Activated CD4-positive, CD25-positive, alpha-beta regulatory T cell treated with anti-CD3 and anti-CD28 coated beads, Interleukin-2, amount 50 U/mL, for 24 hours (primary cell): ENCODE measurements around the gene MAIP1.
"Not testable (repeated sequence)": the region's sequence is repeated elsewhere in the genome, so short reads cannot be mapped to it uniquely, and the experiment has no call there.

ENCODE experiments used
- ATAC-seq, 2 donors: fragments of 150-1000 bp; cut with Tn5 transposase; one replicate each; pipeline ENCODE4 v1.10.0; 2021; ENCODE audit warnings: mild to moderate bottlenecking in 1 of 2, moderate library complexity in 1 of 2

Gene MAIP1, protein sequence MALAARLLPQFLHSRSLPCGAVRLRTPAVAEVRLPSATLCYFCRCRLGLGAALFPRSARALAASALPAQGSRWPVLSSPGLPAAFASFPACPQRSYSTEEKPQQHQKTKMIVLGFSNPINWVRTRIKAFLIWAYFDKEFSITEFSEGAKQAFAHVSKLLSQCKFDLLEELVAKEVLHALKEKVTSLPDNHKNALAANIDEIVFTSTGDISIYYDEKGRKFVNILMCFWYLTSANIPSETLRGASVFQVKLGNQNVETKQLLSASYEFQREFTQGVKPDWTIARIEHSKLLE

DNA sequence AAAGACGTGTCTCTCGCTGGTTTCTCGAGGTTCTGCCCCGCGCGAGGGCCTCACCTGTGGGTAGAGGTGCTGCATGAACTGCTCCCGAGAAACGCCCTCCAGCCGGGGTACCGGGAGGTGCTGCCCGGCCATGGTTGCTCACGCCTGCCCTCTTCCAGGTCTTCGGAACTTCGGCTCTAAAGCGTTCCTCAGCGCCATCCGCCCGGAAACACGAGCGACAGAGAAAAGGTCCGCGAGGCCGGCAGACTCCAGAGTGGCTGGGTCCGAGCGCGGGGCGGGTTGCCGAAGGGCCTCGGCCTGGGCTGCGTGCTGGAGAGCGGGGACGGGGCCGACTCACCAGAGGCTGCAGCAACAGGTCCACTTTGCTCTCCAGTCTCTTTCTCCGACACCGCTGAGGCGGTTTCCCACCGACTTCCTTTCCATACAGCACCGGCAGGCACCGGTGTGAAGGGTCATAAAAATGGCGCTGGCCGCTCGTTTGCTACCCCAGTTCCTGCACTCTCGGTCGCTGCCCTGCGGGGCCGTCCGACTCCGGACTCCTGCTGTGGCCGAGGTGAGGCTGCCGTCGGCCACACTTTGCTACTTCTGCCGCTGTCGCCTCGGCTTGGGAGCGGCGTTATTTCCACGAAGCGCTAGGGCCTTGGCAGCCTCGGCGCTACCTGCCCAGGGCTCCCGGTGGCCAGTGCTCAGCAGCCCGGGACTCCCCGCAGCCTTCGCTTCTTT lies at the start of gene MAIP1, which contains the start of gene TYW5:
TSS of gene MAIP1 (plus strand) at position 244 of the 723 bp plus-strand sequence. CDS start at position 461, 217 bp downstream.
TSS of gene TYW5 (minus strand) at position 153 of the 723 bp plus-strand sequence. CDS start at position 132, 21 bp downstream.
- peak; percentile 86 to 87 for ATAC-seq

GRCh38 chr2:199907008-199907714 lies 48.2 kb upstream of the MAIP1 start:
- no peak for ATAC-seq

- ATAC-seq, result no peak
Observed at GRCh38 chr2:199910338-199911051, 44.9 kb upstream of the MAIP1 start.

- ATAC-seq, result peak; percentile 89 to 90
Observed at GRCh38 chr2:199911052-199911876, 44.1 kb upstream of the MAIP1 start, which contains the start of gene C2orf69. TSS of gene C2orf69 (plus strand) at chr2:199911293. CDS start at chr2:199911439, 146 bp downstream.

DNA sequence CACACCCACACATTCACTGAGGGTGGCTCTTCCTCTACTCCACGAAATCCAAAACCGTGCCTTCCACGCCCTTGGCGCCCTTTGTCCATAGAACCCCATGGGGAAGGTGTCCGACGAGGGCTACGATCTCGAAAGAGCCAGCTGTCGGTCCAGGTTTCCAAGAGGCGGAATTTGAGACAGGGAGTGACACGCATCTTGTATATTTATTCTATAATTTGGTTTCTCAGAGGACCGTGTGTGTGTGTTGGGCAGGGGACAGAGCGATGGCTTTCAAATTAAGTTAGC lies 43.6 kb upstream of the MAIP1 start:
- no peak for ATAC-seq

GRCh38 chr2:199912553-199913114 lies 42.7 kb upstream of the MAIP1 start:
- ATAC-seq, result not testable (repeated sequence)

DNA sequence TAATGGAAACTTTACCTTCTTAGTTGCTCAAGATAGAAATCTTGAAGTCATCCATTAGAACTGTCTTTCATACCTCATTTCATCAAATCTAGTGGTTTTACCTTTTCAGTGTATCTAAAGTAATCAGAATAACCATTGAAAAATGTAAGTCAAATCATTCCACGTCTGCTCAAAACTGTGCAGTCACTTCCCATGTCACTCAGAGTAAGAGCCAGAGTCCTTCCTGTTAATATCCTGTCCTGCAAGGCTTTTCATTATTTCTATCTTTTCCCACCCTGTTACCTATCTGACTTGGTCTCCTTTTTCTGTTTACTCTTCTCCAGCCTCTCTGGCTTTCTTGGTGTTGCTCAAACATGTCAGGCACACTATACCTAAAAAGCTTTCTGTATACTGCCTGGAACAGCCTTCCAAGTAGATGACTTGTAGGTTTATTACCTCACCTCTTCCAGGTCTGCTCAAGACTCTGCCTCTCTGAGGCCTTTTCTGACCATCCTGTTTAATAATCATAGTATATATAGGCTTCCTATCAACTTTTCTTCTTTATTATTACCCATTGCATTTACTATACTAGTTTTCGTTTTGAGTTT lies 40.9 kb upstream of the MAIP1 start:
- no peak for ATAC-seq

- no peak for ATAC-seq
Observed at GRCh38 chr2:199916980-199917379, 38.4 kb upstream of the MAIP1 start.

GRCh38 chr2:199922856-199923255 lies 32.5 kb upstream of the MAIP1 start:
- no peak for ATAC-seq

DNA sequence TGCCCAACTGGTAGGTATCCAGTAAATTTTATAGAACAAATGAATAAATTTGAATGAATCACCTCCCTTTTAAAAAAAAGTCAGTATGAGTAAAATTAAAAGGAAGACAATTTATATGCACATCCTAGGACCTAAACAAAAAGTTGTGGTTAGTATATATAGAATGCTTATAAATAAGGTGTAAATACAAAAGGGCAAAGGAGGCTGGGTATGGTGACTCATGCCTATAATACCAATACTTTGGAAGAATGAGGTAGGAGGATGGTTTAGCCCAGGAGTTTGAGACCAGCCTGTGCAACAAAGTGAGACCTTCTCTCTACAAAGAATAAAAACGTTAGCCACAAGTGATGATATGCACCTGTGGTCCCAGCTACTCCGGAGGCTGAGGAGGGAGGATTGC lies 31.5 kb upstream of the MAIP1 start:
- no peak for ATAC-seq

DNA sequence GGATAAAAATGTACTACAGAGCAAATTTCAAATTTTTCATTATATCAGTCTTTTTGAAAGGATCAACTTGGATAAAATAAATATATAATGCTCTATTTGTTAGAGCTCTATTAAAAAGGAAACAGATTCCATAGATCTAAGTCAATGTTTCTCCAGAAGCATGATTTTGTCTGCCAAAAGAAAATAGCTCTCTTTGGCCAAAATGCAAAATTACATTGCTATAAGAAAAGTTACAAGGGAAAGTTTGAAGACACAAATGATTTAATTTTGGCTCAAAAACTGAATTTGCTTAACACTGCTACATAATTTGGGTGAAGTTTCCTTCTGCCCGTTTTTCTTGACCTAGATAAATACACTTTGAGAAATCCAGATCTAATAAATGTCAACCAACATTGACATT lies 28.6 kb upstream of the MAIP1 start:
- ATAC-seq, result no peak

DNA sequence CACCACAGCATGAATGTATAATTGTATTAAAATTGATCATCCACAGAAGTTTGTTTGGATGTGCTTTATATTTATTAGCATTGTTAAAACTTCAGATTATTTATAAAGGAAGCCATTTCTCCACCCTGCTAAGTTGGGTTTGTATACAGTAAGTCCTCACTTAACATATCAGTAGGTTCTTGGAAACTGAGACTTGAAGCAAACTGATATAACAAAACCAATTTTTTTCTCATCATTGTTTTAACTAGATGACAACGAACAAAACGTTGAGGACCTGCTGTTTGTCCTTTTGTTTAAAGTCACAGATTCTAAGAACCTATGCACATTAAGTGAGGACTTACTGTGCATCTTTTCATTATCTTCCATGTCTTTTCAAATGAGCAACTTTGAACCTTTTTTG lies 27.2 kb upstream of the MAIP1 start:
- ATAC-seq, result no peak

- ATAC-seq, result no peak
Observed at GRCh38 chr2:199928626-199929025, 26.8 kb upstream of the MAIP1 start.

DNA sequence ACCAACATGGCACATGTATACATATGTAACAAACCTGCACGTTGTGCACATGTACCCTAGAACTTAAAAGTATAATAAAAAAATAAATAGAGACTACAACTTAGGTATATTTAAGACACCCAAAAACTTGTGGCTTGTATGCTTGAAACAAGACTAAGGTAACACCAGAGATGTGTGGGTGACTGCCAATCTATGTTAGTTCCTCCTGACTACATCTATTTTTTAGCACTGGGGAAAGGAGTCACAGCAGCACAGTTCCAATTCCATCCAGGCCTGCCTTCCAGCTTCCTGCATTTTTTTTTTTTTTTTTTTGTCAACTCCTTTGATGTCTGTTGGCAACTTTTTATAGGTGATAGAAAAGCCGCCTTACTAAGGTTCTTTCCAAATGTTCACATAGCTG lies 26.1 kb upstream of the MAIP1 start:
- no peak for ATAC-seq

DNA sequence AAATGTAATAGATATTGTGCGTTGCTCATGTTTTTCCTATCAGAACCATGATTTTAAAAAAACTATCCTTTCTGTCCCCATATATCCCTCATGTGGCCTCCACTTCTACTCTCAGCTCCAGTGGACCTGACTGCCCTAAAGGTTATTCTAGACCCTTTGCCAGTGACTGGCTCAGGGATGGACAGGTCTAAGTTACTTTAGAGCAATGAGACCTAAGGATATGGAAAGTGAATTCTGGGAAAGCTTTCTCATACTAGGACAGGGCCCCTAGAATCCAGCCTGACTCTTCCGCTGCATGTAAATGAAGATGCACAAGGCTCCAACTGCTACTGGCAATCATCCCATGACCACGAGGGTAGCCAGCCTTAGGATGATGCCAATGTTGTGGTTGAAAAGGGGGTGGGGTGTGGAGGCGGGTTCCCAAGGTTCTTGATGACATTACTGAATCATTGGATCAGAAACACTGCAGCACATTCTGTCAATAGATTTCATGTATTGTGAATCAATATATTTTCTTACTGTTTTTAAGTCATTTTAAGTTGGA lies 23.0 kb upstream of the MAIP1 start:
- no peak for ATAC-seq

DNA sequence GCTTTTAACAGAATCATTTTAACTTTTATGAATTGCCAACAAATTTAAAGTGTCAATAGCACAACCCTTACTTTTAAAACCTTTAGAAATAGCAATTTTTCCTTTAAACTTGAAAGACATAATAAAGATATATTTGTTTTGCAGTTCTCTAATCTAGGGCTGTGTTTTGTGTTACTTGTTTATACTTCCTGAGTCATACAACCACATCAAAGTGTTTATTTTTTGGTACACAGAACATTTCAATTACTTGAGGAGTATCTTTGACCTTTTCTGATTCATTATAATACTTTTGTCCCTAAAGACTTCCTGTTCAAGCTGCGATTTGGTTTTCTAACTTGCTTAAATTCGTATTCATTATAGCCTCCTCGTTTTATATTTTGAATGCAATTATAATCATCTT lies 21.9 kb upstream of the MAIP1 start:
- ATAC-seq, result no peak

GRCh38 chr2:199936554-199936953 lies 18.8 kb upstream of the MAIP1 start:
- no peak for ATAC-seq

GRCh38 chr2:199940373-199940772 lies 15.0 kb upstream of the MAIP1 start:
- ATAC-seq, result no peak

DNA sequence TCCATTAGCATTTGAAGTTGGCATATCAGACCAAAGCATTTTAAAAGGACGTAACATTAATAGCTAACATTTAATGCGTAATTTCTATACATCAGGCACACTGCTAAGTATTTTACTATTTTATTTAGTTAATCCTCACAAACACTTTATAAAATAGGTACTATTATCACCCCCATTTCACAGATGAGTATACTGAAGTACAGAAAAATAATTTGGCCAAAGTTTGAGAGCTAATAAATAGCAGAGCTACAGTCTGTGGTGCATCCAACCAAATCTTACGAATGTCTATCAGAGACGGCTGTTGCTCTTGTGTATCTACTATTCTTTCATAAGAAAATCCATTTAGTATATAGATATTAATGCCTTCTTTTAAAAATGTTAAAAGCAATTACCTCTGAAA lies 12.0 kb upstream of the MAIP1 start:
- no peak for ATAC-seq

- no peak for ATAC-seq
Observed at GRCh38 chr2:199946196-199946595, 9.2 kb upstream of the MAIP1 start.

DNA sequence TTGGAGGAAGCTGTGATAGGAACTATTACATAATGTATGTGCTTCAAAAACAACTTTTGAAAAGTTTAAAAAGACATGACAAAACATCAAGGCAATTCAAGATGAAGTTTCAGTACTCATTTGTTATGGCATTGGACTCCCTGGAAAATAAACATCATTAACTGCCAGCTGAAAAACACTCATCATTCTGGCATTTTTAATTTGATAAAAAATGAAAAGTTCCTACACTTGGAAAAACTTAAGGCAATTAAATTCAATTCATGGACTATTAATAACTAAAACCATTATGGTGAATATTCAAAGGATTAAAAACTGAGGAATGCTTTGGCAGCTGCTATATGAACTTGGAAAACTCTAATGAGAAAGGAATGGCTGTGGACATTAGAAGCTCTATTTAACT lies 8.5 kb upstream of the MAIP1 start:
- no peak for ATAC-seq
